ENCODE measurements around the gene MATN3.
A peak's percentile ranks its signal among the peaks of the same experiment; 100 is the strongest.

The MATN3 gene

GRCh38 chr2:20052861-20053281 lies 40.4 kb upstream of the MATN3 start:
- Histone ChIP-seq H3K4me3 (peak overlapping the region; percentile 94), H3K27ac (peak overlapping the region; percentile 99)
- DNase-seq (ENCODE audit: low spot score), result peak; percentile 77
- TF ChIP-seq CTCF (IDR thresholded peaks at IDR 0.05), result no peak

GRCh38 chr2:20052229-20052851 lies 39.9 kb upstream of the MATN3 start:
- Histone ChIP-seq H3K4me3 (peak overlapping the region; percentile 94), H3K27ac (peak overlapping the region; percentile 99)
- TF ChIP-seq CTCF (IDR thresholded peaks at IDR 0.05), result no peak
- no peak for DNase-seq (ENCODE audit: low spot score)

GRCh38 chr2:20051532-20052228 lies 39.2 kb upstream of the MATN3 start, which contains the start of gene LAPTM4A:
LAPTM4A (minus strand) TSS chr2:20051628; CDS start chr2:20051520, 108 bp downstream.
- H3K4me3 ChIP-seq, result peak within 1 kb of the TSS; percentile 94
- DNase-seq (ENCODE audit: low spot score), result peak; percentile 100
- TF ChIP-seq CTCF (IDR thresholded peaks at IDR 0.05), result no peak
- peak within 1 kb of the TSS; percentile 99 for H3K27ac ChIP-seq

GRCh38 chr2:20050646-20051531 lies 38.4 kb upstream of the MATN3 start:
- peak overlapping the region; percentile 94 for H3K4me3 ChIP-seq
- peak; percentile 76 for DNase-seq (ENCODE audit: low spot score)

GRCh38 chr2:20050104-20050645 lies 37.7 kb upstream of the MATN3 start:
- peak overlapping the region; percentile 94 for H3K4me3 ChIP-seq
- TF ChIP-seq CTCF (IDR thresholded peaks at IDR 0.05), result no peak
- peak overlapping the region; percentile 99 for H3K27ac ChIP-seq
- no peak for DNase-seq (ENCODE audit: low spot score)

More at GRCh38 chr2:20050646-20051531, 38.4 kb upstream of the MATN3 start:
- no peak for TF ChIP-seq CTCF (IDR thresholded peaks at IDR 0.05)
- H3K27ac ChIP-seq, result peak overlapping the region; percentile 99

- DNase-seq (ENCODE audit: low spot score), result no peak
- H3K27ac ChIP-seq, result peak overlapping the region; percentile 99
- no peak for TF ChIP-seq CTCF (IDR thresholded peaks at IDR 0.05)
- peak overlapping the region; percentile 94 for H3K4me3 ChIP-seq
These were observed 37.2 kb upstream of the MATN3 start for GRCh38 chr2:20049637-20050036.
